ENCODE results near the gene CD40.

The CD40 gene

GRCh38 chr20:46135856-46136633 is 17.9 kb downstream of the CD40 start:
- TF ChIP-seq EP300 (IDR thresholded peaks at IDR 0.05; ENCODE audit: borderline replicate concordance) (no peak), MAX (IDR thresholded peaks at IDR 0.05) (no peak), ZBTB7A (IDR thresholded peaks at IDR 0.05; ENCODE audit: low read depth) (no peak), USF1 (IDR thresholded peaks at IDR 0.05) (no peak), YY1 (IDR thresholded peaks at IDR 0.05; ENCODE audit: low read depth) (no peak), TAF1 (IDR thresholded peaks at IDR 0.05; ENCODE audit: low read depth) (no peak), TEAD4 (IDR thresholded peaks at IDR 0.05) (no peak), NFIC (IDR thresholded peaks at IDR 0.05) (no peak), EGR1 (IDR thresholded peaks at IDR 0.05) (no peak), RAD21 (IDR thresholded peaks at IDR 0.05; ENCODE audit: low read depth) (no peak), CEBPB (IDR thresholded peaks at IDR 0.05) (no peak), FOXM1 (IDR thresholded peaks at IDR 0.05; ENCODE audit: borderline replicate concordance, low read depth) (no peak), REST (IDR thresholded peaks at IDR 0.05; ENCODE audit: low read depth) (no peak), TCF12 (IDR thresholded peaks at IDR 0.05; ENCODE audit: low read depth) (no peak), CREB1 (IDR thresholded peaks at IDR 0.05; ENCODE audit: low read depth) (no peak)

- no peak for TF ChIP-seq TEAD4 (IDR thresholded peaks at IDR 0.05)
- TF ChIP-seq YY1 (IDR thresholded peaks at IDR 0.05; ENCODE audit: low read depth) = no peak
- TF ChIP-seq CEBPB (IDR thresholded peaks at IDR 0.05) = no peak
- TF ChIP-seq EP300 (IDR thresholded peaks at IDR 0.05; ENCODE audit: borderline replicate concordance) = no peak
- no peak for TF ChIP-seq CREB1 (IDR thresholded peaks at IDR 0.05; ENCODE audit: low read depth)
- no peak for TF ChIP-seq MAX (IDR thresholded peaks at IDR 0.05)
Measured at GRCh38 chr20:46137816-46138215, 19.7 kb downstream of the CD40 start.

GRCh38 chr20:46139266-46139889 is 21.3 kb downstream of the CD40 start:
- TF ChIP-seq TCF12 (IDR thresholded peaks at IDR 0.05; ENCODE audit: low read depth) (no peak), EP300 (IDR thresholded peaks at IDR 0.05; ENCODE audit: borderline replicate concordance) (no peak), EGR1 (IDR thresholded peaks at IDR 0.05) (no peak), USF1 (IDR thresholded peaks at IDR 0.05) (no peak), RAD21 (IDR thresholded peaks at IDR 0.05; ENCODE audit: low read depth) (no peak), CREB1 (IDR thresholded peaks at IDR 0.05; ENCODE audit: low read depth) (no peak), ZBTB7A (IDR thresholded peaks at IDR 0.05; ENCODE audit: low read depth) (no peak), NFIC (IDR thresholded peaks at IDR 0.05) (no peak), TEAD4 (IDR thresholded peaks at IDR 0.05) (no peak), YY1 (IDR thresholded peaks at IDR 0.05; ENCODE audit: low read depth) (no peak), CEBPB (IDR thresholded peaks at IDR 0.05) (no peak), TAF1 (IDR thresholded peaks at IDR 0.05; ENCODE audit: low read depth) (no peak), REST (IDR thresholded peaks at IDR 0.05; ENCODE audit: low read depth) (no peak), MAX (IDR thresholded peaks at IDR 0.05) (no peak), FOXM1 (IDR thresholded peaks at IDR 0.05; ENCODE audit: borderline replicate concordance, low read depth) (no peak)

- TF ChIP-seq USF1 (IDR thresholded peaks at IDR 0.05) = no peak
- no peak for TF ChIP-seq TCF12 (IDR thresholded peaks at IDR 0.05; ENCODE audit: low read depth)
- TF ChIP-seq EGR1 (IDR thresholded peaks at IDR 0.05) = no peak
- TF ChIP-seq YY1 (IDR thresholded peaks at IDR 0.05; ENCODE audit: low read depth) = no peak
- TF ChIP-seq ZBTB7A (IDR thresholded peaks at IDR 0.05; ENCODE audit: low read depth) = no peak
- TF ChIP-seq FOXM1 (IDR thresholded peaks at IDR 0.05; ENCODE audit: borderline replicate concordance, low read depth) = no peak
- TF ChIP-seq CEBPB (IDR thresholded peaks at IDR 0.05) = no peak
- TF ChIP-seq NFIC (IDR thresholded peaks at IDR 0.05) = no peak
- TF ChIP-seq TAF1 (IDR thresholded peaks at IDR 0.05; ENCODE audit: low read depth) = no peak
- TF ChIP-seq CREB1 (IDR thresholded peaks at IDR 0.05; ENCODE audit: low read depth) = no peak
- TF ChIP-seq REST (IDR thresholded peaks at IDR 0.05; ENCODE audit: low read depth) = no peak
- TF ChIP-seq TEAD4 (IDR thresholded peaks at IDR 0.05) = no peak
- no peak for TF ChIP-seq EP300 (IDR thresholded peaks at IDR 0.05; ENCODE audit: borderline replicate concordance)
- no peak for TF ChIP-seq RAD21 (IDR thresholded peaks at IDR 0.05; ENCODE audit: low read depth)
- no peak for TF ChIP-seq MAX (IDR thresholded peaks at IDR 0.05)
Measured at GRCh38 chr20:46139908-46140482, 21.9 kb downstream of the CD40 start.

Data from Ishikawa (cell line).